SJSA1 (cell line): Measurements from ENCODE around the gene IQCE. TPM values are rescaled to one million over a fixed set of nuclear protein-coding genes. Genes with fewer than 3 reads are reported as not detected.
A peak's percentile ranks its signal among the peaks of the same experiment; 100 is the strongest.

Source experiments
- DNase-seq, 2 experiments: peaks; one replicate each; pipeline ENCODE4 v3.0.0-alpha.2; 2015 to 2020; ENCODE audit warnings: low spot score in 2 of 2, low read depth in 1 of 2
- H3K27ac ChIP-seq: fragments of 250-450 bp; sonication (Bioruptor Pico); 2 replicates; pipeline ENCODE4 v1.5.1; 2020; ENCODE audit warnings: mild to moderate bottlenecking, moderate library complexity
- H3K27me3 ChIP-seq: fragments of 250-450 bp; sonication (Bioruptor Pico); replicated peaks from 2 replicates; pipeline ENCODE4 v1.5.1; 2020; ENCODE audit warnings: mild to moderate bottlenecking, moderate library complexity
- H3K36me3 ChIP-seq: fragments of 250-450 bp; sonication (Bioruptor Pico); 2 replicates; pipeline ENCODE4 v1.5.1; 2020; ENCODE audit warnings: mild to moderate bottlenecking
- H3K4me1 ChIP-seq: fragments of 250-450 bp; sonication (Bioruptor Pico); replicated peaks from 2 replicates; pipeline ENCODE4 v1.6.1; 2021; ENCODE audit warnings: mild to moderate bottlenecking
- H3K4me3 ChIP-seq: fragments of 250-450 bp; sonication (Bioruptor Pico); 2 replicates; pipeline ENCODE4 v1.5.1; 2020; ENCODE audit warnings: mild to moderate bottlenecking
- H3K9me3 ChIP-seq: fragments of 250-450 bp; sonication (Bioruptor Pico); replicated peaks from 2 replicates; pipeline ENCODE4 v1.5.1; 2020; ENCODE audit warnings: mild to moderate bottlenecking
- total RNA-seq: library from RNA; depleted of rRNA; stranded (reverse); fragments of >200 nt; shearing (Covaris generic); gene quantifications from 2 replicates; pipeline ENCODE4 v1.2.3, GENCODE V29; 2014

IQCE gene
- total RNA-seq, 1 experiment from 2014 or later, result 10.9 TPM

- H3K27ac ChIP-seq, result peak within 1 kb of the TSS; percentile 39
- H3K36me3 ChIP-seq, result peaks cover 30% of the 10 kb centered on the region
- peaks cover 56% of the 10 kb centered on the region for H3K4me1 ChIP-seq
- no peaks in the 10 kb centered on the region for H3K9me3 ChIP-seq
- H3K4me3 ChIP-seq, result peak within 1 kb of the TSS; percentile 89
- no peaks in the 10 kb centered on the region for H3K27me3 ChIP-seq
- no peak for DNase-seq
These were observed 73.4 kb downstream of the IQCE start, which contains the start of gene TTYH3 for GRCh38 chr7:2631946-2632732. Gene TTYH3, plus strand, starts transcription at chr7:2631986. Its CDS starts 170 bp downstream, at chr7:2632156.

- peaks cover 64% of the 10 kb centered on the region for H3K4me1 ChIP-seq
These were observed 74.2 kb downstream of the IQCE start for GRCh38 chr7:2632733-2633537.

GRCh38 chr7:2633538-2634266 lies 74.9 kb downstream of the IQCE start:
- H3K36me3 ChIP-seq, result peaks cover 42% of the 10 kb centered on the region
- H3K4me3 ChIP-seq, result peak overlapping the region; percentile 89
- peak overlapping the region; percentile 39 for H3K27ac ChIP-seq
- H3K27me3 ChIP-seq, result no peaks in the 10 kb centered on the region
- DNase-seq, result peak; percentile 83 to 86
- no peaks in the 10 kb centered on the region for H3K9me3 ChIP-seq
- peaks cover 71% of the 10 kb centered on the region for H3K4me1 ChIP-seq

More at GRCh38 chr7:2632733-2633537, 74.2 kb downstream of the IQCE start:
- no peaks in the 10 kb centered on the region for H3K27me3 ChIP-seq
- peaks cover 38% of the 10 kb centered on the region for H3K36me3 ChIP-seq
- H3K4me3 ChIP-seq, result peak overlapping the region; percentile 89
- DNase-seq, result peak; percentile 76
- H3K27ac ChIP-seq, result peak overlapping the region; percentile 39
- no peaks in the 10 kb centered on the region for H3K9me3 ChIP-seq

GRCh38 chr7:2634267-2635145 lies 75.7 kb downstream of the IQCE start:
- peak overlapping the region; percentile 39 for H3K27ac ChIP-seq
- peaks cover 79% of the 10 kb centered on the region for H3K4me1 ChIP-seq
- H3K36me3 ChIP-seq, result peaks cover 50% of the 10 kb centered on the region
- H3K4me3 ChIP-seq, result peak overlapping the region; percentile 89
- no peak for DNase-seq
- no peaks in the 10 kb centered on the region for H3K9me3 ChIP-seq
- no peaks in the 10 kb centered on the region for H3K27me3 ChIP-seq

- Histone ChIP-seq H3K9me3 (no peaks in the 10 kb centered on the region), H3K36me3 (peaks cover 57% of the 10 kb centered on the region), H3K27ac (no peak overlapping the region), H3K4me3 (no peak overlapping the region), H3K4me1 (peaks cover 85% of the 10 kb centered on the region), H3K27me3 (no peaks in the 10 kb centered on the region)
- DNase-seq, result no peak
These were observed 76.4 kb downstream of the IQCE start for GRCh38 chr7:2635148-2635668.

- H3K4me3 ChIP-seq, result no peak overlapping the region
- no peaks in the 10 kb centered on the region for H3K9me3 ChIP-seq
- H3K27ac ChIP-seq, result no peak overlapping the region
- H3K27me3 ChIP-seq, result no peaks in the 10 kb centered on the region
- H3K36me3 ChIP-seq, result peaks cover 64% of the 10 kb centered on the region
- no peak for DNase-seq
- peaks cover 93% of the 10 kb centered on the region for H3K4me1 ChIP-seq
These were observed 77.3 kb downstream of the IQCE start for GRCh38 chr7:2635810-2636701.

GRCh38 chr7:2637066-2637471 lies 78.3 kb downstream of the IQCE start:
- H3K27ac ChIP-seq, result peak overlapping the region; percentile 78; the same call in 1 of the 2 replicates
- H3K36me3 ChIP-seq, result peaks cover 64% of the 10 kb centered on the region
- H3K9me3 ChIP-seq, result no peaks in the 10 kb centered on the region
- no peak overlapping the region for H3K4me3 ChIP-seq
- no peak for DNase-seq
- H3K4me1 ChIP-seq, result peaks cover 97% of the 10 kb centered on the region
- H3K27me3 ChIP-seq, result no peaks in the 10 kb centered on the region

- H3K9me3 ChIP-seq, result no peaks in the 10 kb centered on the region
- H3K27ac ChIP-seq, result peak overlapping the region; percentile 78
- peak in 1 of 2 experiments; percentile 51 for DNase-seq
- peaks cover 94% of the 10 kb centered on the region for H3K4me1 ChIP-seq
- peaks cover 61% of the 10 kb centered on the region for H3K36me3 ChIP-seq
- no peak overlapping the region for H3K4me3 ChIP-seq
- no peaks in the 10 kb centered on the region for H3K27me3 ChIP-seq
These were observed 78.9 kb downstream of the IQCE start for GRCh38 chr7:2637505-2638223.

- Histone ChIP-seq H3K4me1 (peaks cover 86% of the 10 kb centered on the region), H3K27ac (peak overlapping the region; percentile 78), H3K4me3 (no peak overlapping the region), H3K9me3 (no peaks in the 10 kb centered on the region), H3K36me3 (peaks cover 57% of the 10 kb centered on the region), H3K27me3 (no peaks in the 10 kb centered on the region)
- peak; percentile 68 to 76 for DNase-seq
These were observed 79.6 kb downstream of the IQCE start for GRCh38 chr7:2638224-2638991.

- H3K4me3 ChIP-seq, result no peak overlapping the region
- H3K36me3 ChIP-seq, result peaks cover 54% of the 10 kb centered on the region
- H3K27me3 ChIP-seq, result no peaks in the 10 kb centered on the region
- H3K4me1 ChIP-seq, result peaks cover 79% of the 10 kb centered on the region
- peak overlapping the region; percentile 78; the same call in 1 of the 2 replicates for H3K27ac ChIP-seq
- DNase-seq, result no peak
- no peaks in the 10 kb centered on the region for H3K9me3 ChIP-seq
These were observed 80.5 kb downstream of the IQCE start for GRCh38 chr7:2639181-2639681.
